ENCODE data around the gene RB1. TPM values are rescaled to one million over a fixed set of nuclear protein-coding genes. Genes with fewer than 3 reads are reported as not detected.
A peak's percentile ranks its signal among the peaks of the same experiment; 100 is the strongest.

Gene RB1
- total and polyA plus RNA-seq, 11 donors: 8.5 to 52.1 (median 26.7) TPM

DNA sequence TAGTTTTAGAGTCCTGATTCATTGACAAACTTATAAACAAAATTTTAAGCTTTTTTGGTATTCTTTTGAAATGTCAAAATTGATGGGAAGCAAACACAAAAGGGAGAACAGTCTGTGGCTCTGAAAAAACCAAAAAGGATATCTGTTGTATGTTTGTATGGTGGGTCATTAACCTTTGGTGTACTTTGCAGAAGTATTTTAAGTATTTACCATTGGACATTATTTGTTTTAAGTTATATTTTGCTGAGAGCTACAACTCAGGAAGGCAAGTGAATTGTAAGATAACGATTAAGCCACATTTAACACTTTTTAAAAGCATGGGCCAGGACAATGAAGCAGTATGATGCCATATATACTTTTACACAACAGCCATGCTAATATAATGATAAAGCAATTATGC is 94.2 kb downstream of the RB1 start:
- intact Hi-C loops (cut with DNase I): loop anchor here in 1 of 10 donors (5.0 kb wide), 1 partner anchor 55 kb away; no protein-coding TSS in a partner anchor
- H3K27ac ChIP-seq: peak overlapping the region in 10 of 12 donors; percentile 1 to 94 (median 34)
- H3K9me3 ChIP-seq: peaks cover 0 to 12% (median 1%) of the 10 kb centered on the region in 12 donors
- no peak for DNase-seq
- WGBS, 4 donors: 33 to 53% (median 41%) methylated on average over 1 of the region's 1 CpG
- TF ChIP-seq POLR2A (IDR thresholded peaks at IDR 0.05): no peak
- TF ChIP-seq, protein P1, sequence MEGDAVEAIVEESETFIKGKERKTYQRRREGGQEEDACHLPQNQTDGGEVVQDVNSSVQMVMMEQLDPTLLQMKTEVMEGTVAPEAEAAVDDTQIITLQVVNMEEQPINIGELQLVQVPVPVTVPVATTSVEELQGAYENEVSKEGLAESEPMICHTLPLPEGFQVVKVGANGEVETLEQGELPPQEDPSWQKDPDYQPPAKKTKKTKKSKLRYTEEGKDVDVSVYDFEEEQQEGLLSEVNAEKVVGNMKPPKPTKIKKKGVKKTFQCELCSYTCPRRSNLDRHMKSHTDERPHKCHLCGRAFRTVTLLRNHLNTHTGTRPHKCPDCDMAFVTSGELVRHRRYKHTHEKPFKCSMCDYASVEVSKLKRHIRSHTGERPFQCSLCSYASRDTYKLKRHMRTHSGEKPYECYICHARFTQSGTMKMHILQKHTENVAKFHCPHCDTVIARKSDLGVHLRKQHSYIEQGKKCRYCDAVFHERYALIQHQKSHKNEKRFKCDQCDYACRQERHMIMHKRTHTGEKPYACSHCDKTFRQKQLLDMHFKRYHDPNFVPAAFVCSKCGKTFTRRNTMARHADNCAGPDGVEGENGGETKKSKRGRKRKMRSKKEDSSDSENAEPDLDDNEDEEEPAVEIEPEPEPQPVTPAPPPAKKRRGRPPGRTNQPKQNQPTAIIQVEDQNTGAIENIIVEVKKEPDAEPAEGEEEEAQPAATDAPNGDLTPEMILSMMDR (IDR thresholded peaks at IDR 0.05): no peak
- no peak for ATAC-seq
- peaks cover 0 to 32% (median 10%) of the 10 kb centered on the region in 9 donors for H3K36me3 ChIP-seq
- H3K4me3 ChIP-seq: no peak overlapping the region
- H3K27me3 ChIP-seq: no peaks in the 10 kb centered on the region
- peaks cover 3 to 54% (median 35%) of the 10 kb centered on the region in 12 donors for H3K4me1 ChIP-seq

DNA sequence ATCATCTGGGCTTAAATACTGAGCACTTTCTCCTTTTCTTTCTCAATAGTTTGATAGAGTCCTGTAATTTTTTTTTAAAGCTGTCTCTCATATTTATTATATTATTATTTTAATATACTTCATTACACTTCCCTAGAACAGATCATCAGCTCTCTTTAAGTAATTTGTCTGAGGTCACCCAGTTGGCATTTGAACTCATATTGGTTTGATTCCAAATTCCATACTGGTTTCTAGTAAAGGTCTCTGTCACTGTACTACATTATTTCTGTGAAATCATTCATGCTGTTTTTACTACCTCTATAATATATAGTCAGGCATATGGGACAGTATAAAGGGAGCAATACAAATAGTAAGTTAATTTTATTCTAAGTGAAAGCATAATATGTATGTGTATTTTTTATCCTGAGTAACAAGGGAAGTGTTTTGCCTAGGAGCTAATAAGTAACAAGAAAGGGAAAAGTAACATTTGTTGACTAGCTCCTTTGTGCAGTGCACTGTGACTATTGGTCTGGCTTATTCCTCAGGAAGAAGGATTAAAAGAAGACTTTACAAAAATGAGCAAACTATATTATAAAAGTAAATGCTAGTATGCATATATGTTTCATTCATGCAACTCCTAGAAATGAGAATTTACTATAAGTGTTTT is 95.0 kb downstream of the RB1 start:
- no peak for ATAC-seq
- H3K4me1 ChIP-seq: peaks cover 3 to 63% (median 40%) of the 10 kb centered on the region in 12 donors
- H3K9me3 ChIP-seq: peaks cover 0 to 12% (median 1%) of the 10 kb centered on the region in 12 donors
- intact Hi-C loops (cut with DNase I): loop anchor here in 1 of 10 donors (5.0 kb wide), 1 partner anchor 56 kb away; no protein-coding TSS in a partner anchor
- H3K27ac ChIP-seq: peak overlapping the region in 11 of 12 donors; percentile 1 to 94 (median 43)
- H3K27me3 ChIP-seq: no peaks in the 10 kb centered on the region
- no peak overlapping the region for H3K4me3 ChIP-seq
- no peak for TF ChIP-seq POLR2A (IDR thresholded peaks at IDR 0.05)
- TF ChIP-seq, protein P1 (IDR thresholded peaks at IDR 0.05): no peak
- DNase-seq: no peak
- H3K36me3 ChIP-seq: peaks cover 0 to 24% (median 7%) of the 10 kb centered on the region in 9 donors

DNA sequence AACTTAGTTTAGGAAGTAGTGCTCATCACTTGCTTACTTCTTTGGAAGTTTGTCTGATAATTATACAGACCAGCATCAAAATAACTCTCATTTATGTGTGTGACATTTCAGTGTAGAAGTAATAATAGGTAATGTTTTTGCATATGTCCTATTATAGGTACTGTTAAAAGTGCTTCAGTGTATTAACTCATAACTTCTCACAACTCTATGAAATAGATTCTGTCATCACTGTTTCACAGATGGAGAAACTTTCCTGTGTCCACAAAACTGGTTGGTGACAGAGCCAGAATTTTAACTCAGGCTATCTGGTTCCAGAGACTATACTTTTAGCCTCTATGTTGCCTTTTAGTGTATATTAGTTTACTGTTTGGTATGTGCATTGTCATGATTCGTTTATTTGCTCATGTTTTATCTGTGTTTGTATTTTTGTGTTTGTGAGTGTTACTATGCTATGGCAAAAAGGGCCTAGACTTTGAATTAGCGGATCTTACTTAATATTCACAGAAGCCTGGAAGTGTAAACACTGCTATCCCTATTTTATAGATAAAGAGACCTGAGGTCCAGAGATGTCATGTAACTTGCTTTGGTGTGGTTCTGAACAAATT is 96.6 kb downstream of the RB1 start:
- Histone ChIP-seq H3K27me3 (no peaks in the 10 kb centered on the region), H3K4me3 (no peak overlapping the region), H3K9me3 (peaks cover 0 to 12% (median 1%) of the 10 kb centered on the region in 12 donors), H3K36me3 (peaks cover 0 to 8% (median 0%) of the 10 kb centered on the region in 9 donors), H3K27ac (peak overlapping the region in 11 of 12 donors; percentile 55 to 94 (median 73)), H3K4me1 (peaks cover 3 to 72% (median 41%) of the 10 kb centered on the region in 12 donors)
- TF ChIP-seq POLR2A (IDR thresholded peaks at IDR 0.05): no peak
- TF ChIP-seq, protein P1 (IDR thresholded peaks at IDR 0.05): no peak
- intact Hi-C loops (cut with DNase I): loop anchor here in 9 of 10 donors (5.0 to 10.0 kb wide), 7 partner anchors 95 to 182 kb away; no protein-coding TSS in a partner anchor
- no peak for ATAC-seq
- no peak for DNase-seq
- 54 to 73% (median 64%) methylated on average over 2 of the region's 2 CpGs for WGBS, 4 donors

DNA sequence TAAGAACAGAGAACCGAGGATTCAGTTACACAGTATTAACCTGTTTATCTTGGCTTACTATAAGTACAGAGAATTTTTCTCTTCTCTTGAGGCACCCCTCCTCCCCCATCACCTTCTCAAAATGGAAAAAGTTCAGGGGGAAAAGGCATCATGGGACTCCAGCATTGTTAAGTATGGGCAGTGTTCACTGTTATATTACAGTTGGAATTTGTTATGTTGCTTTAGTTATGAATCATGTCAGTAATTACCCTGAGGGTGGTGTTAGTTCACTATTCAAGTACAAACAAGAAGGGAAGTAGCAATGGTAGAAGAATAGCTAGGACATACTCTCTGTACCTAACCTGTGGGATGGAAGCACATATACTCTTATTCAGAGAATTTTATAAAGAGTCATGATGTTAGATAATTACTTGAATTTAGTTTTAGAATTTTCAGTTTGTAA is 97.3 kb downstream of the RB1 start:
- Histone ChIP-seq H3K9me3 (peaks cover 0 to 10% (median 1%) of the 10 kb centered on the region in 12 donors), H3K4me3 (peak overlapping the region in 7 of 12 donors; percentile 1 to 29 (median 10)), H3K36me3 (peaks cover 0 to 1% (median 0%) of the 10 kb centered on the region in 9 donors), H3K4me1 (peaks cover 3 to 79% (median 42%) of the 10 kb centered on the region in 12 donors), H3K27ac (peak overlapping the region; percentile 7 to 94 (median 72)), H3K27me3 (no peaks in the 10 kb centered on the region)
- intact Hi-C loops (cut with DNase I): loop anchor here in 9 of 10 donors (5.0 to 10.0 kb wide), 7 partner anchors 94 to 181 kb away; no protein-coding TSS in a partner anchor
- DNase-seq (no peak), ATAC-seq (peak; percentile 66 to 90 (median 85))
- TF ChIP-seq, protein P1 (IDR thresholded peaks at IDR 0.05): peak in 5 of 12 donors; percentile 12 to 44 (median 26)
- no peak for TF ChIP-seq POLR2A (IDR thresholded peaks at IDR 0.05)
- WGBS, 4 donors: 44 to 54% (median 47%) methylated on average over 1 of the region's 1 CpG
